Suppressor macrophage (primary cell): ENCODE results near the gene CASP7.

Experiments used
- DNase-seq, 4 experiments: peaks; one replicate each; pipeline ENCODE4 v3.0.0-alpha.2; 2020 to 2022

CASP7 gene

DNA sequence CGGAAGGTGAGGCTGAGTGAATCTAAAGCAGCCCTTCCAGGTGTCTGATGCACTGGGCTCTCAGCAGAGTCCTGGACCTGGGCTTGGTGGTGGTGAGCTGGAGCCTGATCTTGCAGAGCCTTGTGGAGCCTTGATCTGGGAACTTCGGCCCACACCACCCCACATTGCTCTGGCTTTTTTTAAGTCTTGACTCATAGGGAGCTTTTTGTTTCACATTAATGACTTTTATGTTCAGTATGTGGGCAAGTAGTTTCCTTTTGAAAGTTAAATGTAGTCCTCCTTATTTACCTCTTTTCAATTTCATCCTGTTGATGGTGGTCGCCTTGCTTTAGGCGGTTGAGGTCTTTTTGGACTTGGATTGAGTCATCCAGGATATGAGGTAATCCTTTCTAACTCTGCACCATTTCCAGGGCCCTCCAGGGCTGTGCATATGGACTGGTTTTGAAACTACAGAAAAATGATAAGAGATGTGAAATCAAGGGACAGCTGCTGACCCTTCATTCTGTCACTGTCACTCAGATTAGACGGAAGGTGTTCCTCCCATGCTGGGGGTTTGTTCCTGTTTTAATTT lies 12.9 kb upstream of the CASP7 start:
- peak in 3 of 4 experiments; percentile 12 to 22 (median 14) for DNase-seq

- peak; percentile 61 to 85 (median 72) for DNase-seq
Measured at GRCh38 chr10:113680190-113681111, 739 bp downstream of the CASP7 start.

DNA sequence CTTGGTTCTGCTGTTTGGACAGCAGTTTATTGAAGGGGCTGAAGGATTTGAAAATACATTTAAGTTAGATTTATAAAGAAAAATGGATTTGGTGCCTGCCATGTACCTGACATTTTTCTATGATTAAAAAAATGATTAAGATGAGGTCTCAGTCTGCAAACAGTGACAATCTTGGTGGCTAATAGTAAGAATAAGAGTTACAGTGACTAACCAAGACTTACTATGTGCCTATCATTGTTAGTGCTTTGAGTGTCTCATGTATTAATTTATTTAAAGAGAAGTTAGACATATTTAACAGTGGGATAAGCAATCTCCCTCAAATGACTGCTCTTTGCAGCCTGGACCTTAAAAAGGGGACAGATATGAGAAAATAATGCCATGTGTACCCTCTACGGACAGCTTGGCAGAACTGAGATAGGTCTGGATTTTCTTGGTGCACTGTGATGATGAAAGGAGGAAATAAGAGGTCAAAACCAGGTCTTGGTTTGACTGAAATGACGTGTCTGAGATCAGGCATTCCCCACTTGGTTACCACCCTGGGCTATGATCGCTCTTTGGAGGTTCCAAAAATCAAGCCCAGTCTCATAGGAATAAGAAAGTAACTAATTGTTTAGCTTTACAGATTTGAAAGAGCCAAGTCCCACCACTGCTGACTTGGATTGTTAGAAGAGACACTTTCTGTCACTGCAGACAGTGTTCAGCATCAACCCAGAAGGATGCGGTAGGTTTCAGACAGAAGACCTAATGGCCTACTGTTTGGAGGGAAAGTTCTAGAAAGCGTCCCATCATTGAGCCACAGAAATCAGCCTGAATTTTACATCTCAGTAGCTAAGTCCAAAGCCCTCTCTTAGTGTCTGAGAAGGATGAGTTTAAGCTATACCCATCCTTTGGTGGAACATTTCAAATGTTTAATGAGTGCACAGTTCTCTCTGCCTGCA lies 2.1 kb downstream of the CASP7 start:
- peak in 2 of 4 experiments; percentile 16 for DNase-seq

GRCh38 chr10:113683300-113683699 lies 3.6 kb downstream of the CASP7 start:
- DNase-seq, result peak in 1 of 4 experiments; percentile 10

GRCh38 chr10:113686028-113686427 lies 6.3 kb downstream of the CASP7 start:
- no peak for DNase-seq

DNA sequence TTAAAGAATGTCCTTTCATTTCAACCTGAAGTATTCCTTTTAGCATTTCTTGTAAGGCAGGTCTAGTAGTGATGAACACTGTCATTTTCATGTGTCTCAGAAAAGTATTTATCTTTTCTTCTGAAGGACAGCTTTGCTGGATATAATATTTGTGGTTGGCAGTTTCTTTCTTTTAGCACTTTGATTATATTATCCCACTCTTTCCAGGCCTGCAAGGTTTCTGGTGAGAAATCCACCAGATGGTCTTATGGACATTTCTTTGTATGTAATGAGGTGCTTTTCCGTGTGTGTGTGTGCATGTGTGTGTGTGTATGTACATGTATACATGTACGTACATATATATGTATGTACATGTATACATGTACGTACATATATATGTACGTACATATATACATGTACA lies 7.3 kb downstream of the CASP7 start:
- no peak for DNase-seq

DNA sequence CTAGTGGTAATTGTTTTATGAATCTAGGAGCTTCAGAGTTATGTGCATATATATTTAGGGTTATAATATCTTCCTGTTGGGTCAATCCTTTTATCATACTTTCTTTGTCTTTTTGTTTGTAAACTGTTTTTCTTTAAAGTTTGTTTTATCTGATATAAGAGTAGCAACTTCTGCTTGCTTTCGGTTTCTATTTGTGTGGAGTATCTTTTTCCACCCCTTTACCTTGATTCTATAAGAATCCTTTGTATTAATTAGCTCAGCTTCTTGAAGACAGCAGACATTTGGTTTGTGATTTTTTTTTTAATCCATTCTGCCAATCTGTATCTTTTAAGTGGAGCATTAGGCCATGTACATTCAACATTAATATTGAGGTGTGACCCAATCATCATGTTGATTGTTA lies 9.3 kb downstream of the CASP7 start:
- DNase-seq, result no peak

DNA sequence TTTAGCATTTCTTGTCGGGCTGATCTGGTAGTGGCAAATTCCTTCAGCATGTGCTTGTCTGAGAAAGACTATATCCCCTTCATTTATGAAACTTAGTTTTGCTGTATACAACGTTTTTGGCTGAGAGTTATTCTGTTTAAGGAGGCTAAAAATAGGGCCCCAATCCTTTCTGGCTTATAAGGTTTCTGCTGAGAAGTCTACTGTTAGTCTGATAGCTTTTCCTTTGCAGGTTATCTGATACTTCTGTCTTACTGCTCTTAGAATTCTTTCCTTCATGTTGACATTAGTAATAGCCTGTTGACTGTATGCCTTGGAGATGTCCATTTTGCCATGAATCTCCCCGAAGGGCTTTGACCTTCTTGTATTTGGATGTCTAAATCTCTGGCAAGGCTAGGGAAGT lies 9.9 kb downstream of the CASP7 start:
- DNase-seq, result no peak

- no peak for DNase-seq
Measured at GRCh38 chr10:113690749-113691148, 11.0 kb downstream of the CASP7 start.

DNA sequence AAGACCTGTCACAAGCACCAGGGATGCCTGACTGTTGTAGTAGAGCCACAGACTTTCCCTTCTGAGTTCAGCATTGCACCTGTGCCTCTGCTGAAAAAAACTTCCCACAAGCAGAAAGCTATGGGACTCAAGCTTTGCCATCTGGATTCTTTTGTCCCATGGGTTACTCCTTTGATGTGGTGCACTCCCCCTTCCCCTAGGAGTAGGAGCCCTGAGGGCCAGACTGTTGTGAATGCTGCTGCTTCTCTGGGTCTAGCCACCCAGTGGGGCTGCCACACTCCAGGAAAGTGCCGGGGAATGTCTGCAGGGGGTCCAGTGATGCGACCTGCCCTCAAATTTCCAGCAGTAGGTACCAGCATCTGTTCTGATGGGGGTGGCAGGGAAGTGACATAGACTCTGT lies 11.7 kb downstream of the CASP7 start:
- DNase-seq, result no peak

DNA sequence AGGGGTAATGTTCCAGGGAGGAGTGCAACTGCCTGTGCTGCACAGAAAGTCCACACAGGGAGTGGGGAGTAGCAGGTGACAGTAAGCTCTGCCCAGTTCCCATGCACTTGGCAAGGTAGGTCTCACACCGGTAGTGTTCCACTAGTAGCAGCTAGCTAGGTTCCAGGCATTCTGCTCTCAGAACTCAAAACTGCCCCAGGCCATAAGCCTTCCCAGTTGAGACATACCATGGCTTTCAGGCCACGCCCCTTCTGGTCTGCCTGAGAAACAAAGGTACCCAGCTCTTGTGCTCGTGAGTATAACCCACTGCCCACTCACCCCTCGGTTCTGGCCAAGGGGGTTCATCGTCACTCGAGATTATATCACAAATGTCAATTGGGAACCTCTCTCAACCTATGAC lies 12.6 kb downstream of the CASP7 start:
- DNase-seq, result no peak

DNA sequence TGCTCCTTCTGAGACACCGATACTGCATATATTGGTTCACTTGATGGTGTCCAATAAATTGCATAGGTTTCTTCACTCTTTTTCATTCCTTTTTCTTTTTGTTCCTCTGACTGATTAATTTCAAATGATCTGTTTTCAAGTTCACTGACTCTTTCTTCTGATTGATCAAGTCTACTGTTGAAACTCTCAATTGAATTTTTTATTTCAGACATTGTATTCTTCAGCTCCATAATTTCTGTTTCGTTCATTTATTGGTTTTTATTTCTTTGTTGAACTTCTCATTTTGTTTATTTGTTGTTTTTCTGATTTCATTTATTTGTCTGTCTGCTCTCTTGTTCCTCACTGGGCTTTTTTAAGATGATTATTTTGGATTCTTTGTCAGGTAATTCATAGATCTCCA lies 13.6 kb downstream of the CASP7 start:
- DNase-seq, result no peak

- DNase-seq, result no peak
Measured at GRCh38 chr10:113695691-113696090, 16.0 kb downstream of the CASP7 start.

GRCh38 chr10:113697595-113697994 lies 17.9 kb downstream of the CASP7 start:
- no peak for DNase-seq

DNA sequence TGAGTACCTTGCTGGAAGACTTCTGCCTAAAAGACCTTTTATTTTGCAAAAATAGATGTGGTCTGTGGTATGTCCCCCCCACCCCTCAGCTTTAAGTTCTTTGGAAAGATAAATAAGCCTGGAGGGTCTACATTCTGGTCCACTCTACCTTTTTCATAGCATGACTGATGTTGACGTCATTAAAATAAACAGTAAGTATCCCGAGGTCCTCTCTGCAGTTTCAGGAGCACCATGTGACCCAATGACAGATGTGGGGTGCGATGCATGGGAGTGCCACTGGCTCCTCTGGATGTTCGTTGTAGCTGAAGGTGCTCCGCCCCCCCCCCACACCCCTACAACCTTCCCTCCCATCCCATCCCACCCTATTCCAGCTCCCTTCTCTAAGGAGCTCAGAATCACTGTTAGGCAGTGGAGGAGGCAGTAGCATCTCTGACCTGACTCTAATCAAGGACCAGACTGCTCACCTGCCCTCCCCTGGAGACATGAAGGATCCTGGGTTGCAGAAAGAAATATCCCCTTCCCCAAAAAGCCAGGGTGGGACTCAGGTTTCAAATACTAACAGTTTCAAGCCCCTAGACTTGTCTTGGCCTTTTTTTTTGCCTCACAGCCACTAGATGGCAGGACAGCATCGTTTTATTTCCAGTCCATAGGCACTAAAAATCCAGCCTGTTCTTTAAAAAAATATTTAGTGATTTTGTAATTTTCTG lies 25.1 kb downstream of the CASP7 start:
- peak; percentile 40 to 54 (median 45) for DNase-seq

- no peak for DNase-seq
Measured at GRCh38 chr10:113705344-113705652, 25.6 kb downstream of the CASP7 start.

DNA sequence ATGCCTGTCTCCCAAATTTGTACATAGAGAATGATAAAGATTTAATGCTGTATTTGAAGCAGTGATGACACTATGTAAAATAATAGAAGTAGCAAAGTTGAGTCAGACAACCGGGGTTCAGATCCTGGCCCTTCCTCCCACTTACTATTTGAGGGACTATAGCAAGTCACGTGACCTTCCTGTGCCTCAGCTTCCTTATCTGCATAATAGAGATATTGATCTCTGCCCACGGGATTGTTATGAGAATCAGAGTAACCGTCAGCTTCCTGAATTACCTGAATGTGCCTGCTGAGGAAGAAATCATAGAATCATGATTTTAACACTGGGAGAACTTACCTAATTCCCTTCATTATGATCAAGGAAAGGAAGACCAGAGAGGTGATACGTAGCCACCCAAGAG lies 26.9 kb downstream of the CASP7 start:
- DNase-seq, result no peak

GRCh38 chr10:113708640-113709039 lies 28.9 kb downstream of the CASP7 start:
- no peak for DNase-seq

GRCh38 chr10:113709221-113709838 lies 29.6 kb downstream of the CASP7 start:
- DNase-seq, result no peak

DNA sequence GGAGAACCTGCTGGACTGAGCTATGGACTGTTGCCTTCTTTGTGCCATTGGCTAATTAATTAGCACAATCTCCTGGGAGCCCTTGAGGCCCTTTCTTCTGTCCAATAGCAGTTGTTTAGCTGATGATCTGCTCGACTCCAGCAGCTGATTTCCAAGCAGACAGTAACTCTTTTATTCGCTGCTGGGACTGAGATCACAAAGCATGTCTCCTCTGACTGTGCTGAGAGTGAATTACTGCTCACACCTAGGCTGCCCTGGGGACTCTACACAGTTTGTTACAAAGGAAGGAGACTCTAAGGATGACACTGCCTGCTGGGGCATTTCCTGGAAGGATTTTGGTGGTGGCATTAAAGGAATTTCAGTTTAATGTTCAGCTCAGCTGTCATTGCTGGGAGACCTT lies 31.4 kb downstream of the CASP7 start:
- no peak for DNase-seq

DNA sequence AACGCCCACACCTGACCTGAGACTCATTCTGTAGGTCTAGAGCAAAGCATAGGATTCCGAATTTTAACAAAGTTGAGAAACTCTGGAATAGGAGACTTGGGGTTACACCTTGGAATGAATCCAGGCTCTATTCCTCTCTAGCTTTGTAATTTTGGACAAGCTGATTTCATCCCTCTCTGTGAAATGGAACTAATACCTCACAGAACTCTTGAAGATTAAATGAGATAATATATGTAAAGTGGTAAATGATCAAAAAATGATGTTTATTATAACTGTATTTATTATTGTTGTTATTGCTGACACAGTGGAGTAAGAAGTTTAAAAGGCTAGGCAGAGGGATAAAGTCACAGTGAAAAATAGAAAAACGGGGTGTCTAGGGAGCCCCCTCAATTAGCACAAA lies 32.3 kb downstream of the CASP7 start:
- DNase-seq, result no peak
